Urinary bladder (tissue), 4 donors: Measurements from ENCODE around the gene C2orf15. TPM values are rescaled to one million over a fixed set of nuclear protein-coding genes. Genes with fewer than 3 reads are reported as not detected.
"Not testable (repeated sequence)": the region's sequence is repeated elsewhere in the genome, so short reads cannot be mapped to it uniquely, and the experiment has no call there.

Source experiments
- DNase-seq: peaks from one replicate; pipeline ENCODE4 v3.0.0-alpha.2; 2015; ENCODE audit errors: extremely low spot score
- H3K27ac ChIP-seq: one replicate; pipeline ENCODE4 v1.5.1; 2013; ENCODE audit warnings: low read depth, mild to moderate bottlenecking, moderate library complexity
- H3K36me3 ChIP-seq: one replicate; pipeline ENCODE4 v1.6.1; 2013; ENCODE audit warnings: mild to moderate bottlenecking, moderate library complexity; ENCODE audit not compliant: insufficient read depth
- H3K4me1 ChIP-seq: one replicate; pipeline ENCODE4 v1.6.1; 2013; ENCODE audit warnings: mild to moderate bottlenecking, moderate library complexity; ENCODE audit not compliant: insufficient read depth
- H3K4me3 ChIP-seq: one replicate; pipeline ENCODE4 v1.5.1; 2013; ENCODE audit warnings: low read depth, low read length
- WGBS: extraction: QIAGEN DNeasy Blood & Tissue Kit; methylation state at CpG from one replicate; pipeline ENCODE4 v1.1.7; 2013; 5-methylcytosine and 5-hydroxymethylcytosine counted together
- polyA plus RNA-seq: library from polyadenylated mRNA; stranded (reverse); fragments of 200-250 nt; gene quantifications from one replicate; pipeline ENCODE4 v1.2.3, GENCODE V29; 2013
- total RNA-seq: library from RNA; depleted of rRNA; stranded (reverse); fragments of >200 nt; gene quantifications from one replicate; pipeline ENCODE4 v1.2.3, GENCODE V29; 2014
- donor health status: healthy with polysubstance abuse.
- donor health status: healthy.

The C2orf15 gene, protein sequence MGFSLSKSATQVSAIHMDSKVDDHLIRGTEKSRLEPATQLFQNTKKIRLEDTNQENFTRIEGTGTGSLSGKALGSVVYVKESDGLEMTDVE
- total RNA-seq (1.5 TPM), polyA plus RNA-seq (0.60 TPM)

DNA sequence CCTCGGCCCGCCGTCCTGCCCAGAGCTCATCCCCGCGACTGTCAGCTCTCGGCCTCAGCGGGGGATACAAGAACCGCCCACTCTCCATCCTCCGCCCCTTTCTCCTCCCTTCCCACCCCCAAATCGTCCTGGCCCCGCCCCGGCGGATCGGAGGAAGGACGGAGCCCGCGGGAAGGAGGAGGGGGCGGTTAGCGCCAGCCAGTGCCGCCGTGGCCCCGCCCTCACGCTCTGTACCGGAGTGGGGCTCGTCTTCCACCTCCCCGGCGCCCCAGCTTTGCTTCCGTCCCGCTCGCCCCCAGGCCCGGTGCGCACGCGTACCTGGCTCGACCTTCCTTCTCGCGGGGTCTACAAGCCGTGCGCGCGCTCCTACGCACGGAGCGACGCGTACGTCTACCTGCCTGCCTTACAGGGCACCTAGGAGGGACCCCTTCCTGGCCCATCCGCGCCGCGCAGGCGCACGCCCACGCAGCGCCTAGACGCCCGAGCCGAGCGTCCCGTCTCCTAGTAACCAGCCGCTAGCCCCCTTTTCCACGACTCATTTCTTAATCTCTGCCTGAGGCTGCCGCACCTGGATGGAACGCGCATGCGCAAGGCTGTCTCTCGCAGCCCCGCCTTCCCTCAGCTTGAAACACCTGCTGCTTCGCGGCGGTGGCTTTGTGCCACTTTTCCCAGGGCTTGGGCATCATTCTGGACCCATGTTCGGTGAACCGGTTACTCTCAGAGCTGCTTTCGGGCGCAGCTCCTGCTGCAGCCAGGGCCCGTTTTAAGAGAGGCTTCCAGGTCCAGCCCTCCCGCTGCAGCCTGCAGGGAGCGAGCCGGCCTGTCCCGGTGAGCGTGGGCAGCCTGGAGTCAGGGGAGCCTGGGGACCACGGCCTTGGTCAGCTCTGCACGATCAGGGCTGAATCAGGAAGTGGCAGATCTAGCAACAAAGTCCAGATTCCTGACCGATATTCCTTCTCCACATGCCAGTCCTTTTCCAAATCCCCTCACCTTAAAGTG is at the start of gene C2orf15:
C2orf15 (plus strand) TSS at position 598 of the 999 bp plus-strand sequence. CDS start 8,852 bp downstream, outside the sequence.
- Histone ChIP-seq H3K4me3 (peak within 1 kb of the TSS; percentile 64), H3K4me1 (no peaks in the 10 kb centered on the region), H3K36me3 (no peaks in the 10 kb centered on the region), H3K27ac (peak within 1 kb of the TSS; percentile 63)
- WGBS = under 1% methylated on average over 84 of the region's 84 CpGs
- DNase-seq = peak; percentile 83

DNA sequence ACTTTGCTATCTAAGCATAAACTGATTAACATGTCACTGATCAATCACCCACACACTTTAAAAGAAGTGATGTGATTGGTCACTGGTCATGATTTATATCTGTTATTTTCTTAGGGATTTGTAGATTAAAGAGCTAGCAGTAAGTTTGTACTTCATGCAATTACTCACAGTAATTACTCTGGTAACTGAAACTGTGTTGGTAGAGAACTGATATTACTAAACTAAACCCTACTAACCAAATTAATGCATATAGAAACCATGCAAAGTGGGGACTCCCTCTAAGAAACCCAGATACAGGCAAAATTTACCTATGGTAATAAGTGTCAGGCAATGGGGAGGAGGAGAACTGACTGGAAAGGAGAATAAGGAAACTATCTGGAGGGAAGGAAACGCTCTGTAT is 44.8 kb upstream of the C2orf15 start:
- no peaks in the 10 kb centered on the region for H3K4me1 ChIP-seq
- no peaks in the 10 kb centered on the region for H3K36me3 ChIP-seq
- no peak overlapping the region for H3K4me3 ChIP-seq
- no peak for DNase-seq
- no peak overlapping the region for H3K27ac ChIP-seq
- WGBS = 57% methylated on average over 1 of the region's 1 CpG

DNA sequence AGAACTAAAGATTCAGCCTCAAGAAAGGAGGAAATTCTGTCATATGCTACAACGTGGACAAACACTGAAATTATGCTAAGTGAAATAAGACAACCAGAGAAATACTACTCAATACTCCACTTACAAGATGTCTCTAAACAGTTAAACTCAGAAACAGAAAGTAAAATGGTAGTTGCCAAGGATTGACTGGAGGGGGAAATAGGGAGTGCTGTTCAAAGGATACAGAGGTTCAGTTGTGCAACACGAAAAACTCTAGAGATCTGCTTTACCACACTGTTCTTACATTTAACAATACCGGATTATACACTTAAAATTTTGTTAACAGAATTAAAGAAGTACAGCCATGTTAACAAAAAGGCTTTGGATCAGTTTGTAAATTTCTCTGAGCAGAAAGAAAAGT is 39.8 kb upstream of the C2orf15 start:
- H3K4me1 ChIP-seq = no peaks in the 10 kb centered on the region
- H3K36me3 ChIP-seq = peaks cover 2% of the 10 kb centered on the region
- no peak overlapping the region for H3K27ac ChIP-seq
- 41% methylated on average over 3 of the region's 3 CpGs for WGBS
- no peak overlapping the region for H3K4me3 ChIP-seq
- no peak for DNase-seq

DNA sequence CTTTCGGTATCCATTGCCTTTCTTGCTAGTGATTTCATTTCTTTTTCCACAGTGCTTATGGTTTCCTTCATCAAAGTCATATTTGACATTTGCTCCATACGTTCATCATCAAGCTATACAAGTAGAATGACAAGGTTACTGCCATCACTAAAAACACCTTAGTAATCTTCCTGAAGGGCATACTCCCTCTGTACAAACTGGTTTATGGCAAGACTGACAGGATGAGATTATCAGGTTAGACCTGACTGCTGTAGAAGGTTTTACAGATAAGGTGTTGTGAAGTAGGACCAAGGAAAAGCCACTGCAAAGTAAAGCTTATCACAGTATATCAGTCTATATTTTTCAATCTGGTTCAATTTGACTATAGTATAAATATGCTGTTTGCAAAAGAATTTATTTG is 37.5 kb upstream of the C2orf15 start:
- Histone ChIP-seq H3K36me3 (peaks cover 2% of the 10 kb centered on the region), H3K4me3 (no peak overlapping the region), H3K4me1 (no peaks in the 10 kb centered on the region), H3K27ac (no peak overlapping the region)
- no peak for DNase-seq
- WGBS = 69% methylated on average over 2 of the region's 2 CpGs

DNA sequence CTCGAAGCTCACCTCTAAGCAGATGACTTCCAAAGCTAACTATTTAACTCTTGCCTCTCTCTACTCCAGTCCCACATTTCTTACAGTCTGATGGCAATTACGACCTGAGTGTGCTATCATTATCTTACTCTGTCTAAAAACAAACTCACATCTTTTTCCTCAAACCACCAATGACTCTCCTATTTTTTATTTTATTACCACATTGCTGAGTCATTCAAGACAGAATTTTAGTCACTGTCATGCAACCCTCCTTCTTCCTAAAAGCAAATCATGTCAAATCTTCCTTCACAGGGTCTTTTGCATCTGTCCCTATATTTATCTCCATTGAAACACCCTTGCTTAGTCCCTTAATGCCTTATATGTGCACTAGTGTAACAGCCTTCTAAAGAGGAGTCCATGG is 34.6 kb upstream of the C2orf15 start:
- no peaks in the 10 kb centered on the region for H3K4me1 ChIP-seq
- H3K4me3 ChIP-seq = no peak overlapping the region
- no peak for DNase-seq
- H3K27ac ChIP-seq = no peak overlapping the region
- H3K36me3 ChIP-seq = peaks cover 2% of the 10 kb centered on the region
- WGBS = 39% methylated on average over 2 of the region's 2 CpGs

DNA sequence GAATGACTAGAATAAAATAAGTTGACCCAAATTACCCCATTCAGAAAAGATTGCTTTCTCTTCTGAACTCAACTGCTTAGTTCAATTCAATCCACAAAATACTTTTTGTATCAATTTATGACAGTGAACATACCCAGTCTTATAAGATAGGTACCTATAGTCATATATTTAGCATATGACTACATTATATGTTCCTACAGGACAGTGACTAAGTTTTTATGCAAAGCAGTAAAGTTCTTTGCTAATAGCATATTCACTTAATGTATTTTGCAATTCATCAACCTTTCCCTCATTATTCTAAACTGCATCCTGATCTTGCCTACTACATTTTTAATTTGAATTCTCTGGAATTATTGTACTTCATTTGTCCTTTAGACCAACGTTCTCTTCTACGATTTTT is 30.3 kb upstream of the C2orf15 start:
- H3K4me3 ChIP-seq = no peak overlapping the region

DNA sequence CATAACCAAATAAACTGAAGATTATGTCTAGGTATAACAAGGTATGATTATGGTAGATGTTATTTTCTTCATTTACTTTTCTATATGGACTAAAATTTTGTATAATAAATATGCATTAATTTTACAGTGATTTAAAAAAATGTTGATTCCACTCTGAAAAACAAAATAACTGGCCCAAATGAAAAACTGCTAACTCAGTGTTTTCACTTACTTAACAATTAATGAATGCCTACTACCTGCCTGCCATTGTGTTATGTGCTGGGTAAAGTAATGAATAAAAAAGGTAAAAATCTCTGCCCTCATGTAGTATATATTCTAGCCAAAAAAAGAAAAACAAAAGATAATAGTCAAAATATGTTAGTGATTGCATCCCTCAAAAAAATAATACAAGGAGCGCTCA is 29.6 kb upstream of the C2orf15 start:
- Histone ChIP-seq H3K4me1 (no peaks in the 10 kb centered on the region), H3K27ac (no peak overlapping the region), H3K36me3 (no peaks in the 10 kb centered on the region), H3K4me3 (no peak overlapping the region)
- no peak for DNase-seq
- WGBS = 90% methylated on average over 1 of the region's 1 CpG

More for the DNA sequence above, 30.3 kb upstream of the C2orf15 start:
- no peak for DNase-seq
- Histone ChIP-seq H3K4me1 (no peaks in the 10 kb centered on the region), H3K27ac (no peak overlapping the region), H3K36me3 (no peaks in the 10 kb centered on the region)
- WGBS = 81% methylated on average over 2 of the region's 2 CpGs

DNA sequence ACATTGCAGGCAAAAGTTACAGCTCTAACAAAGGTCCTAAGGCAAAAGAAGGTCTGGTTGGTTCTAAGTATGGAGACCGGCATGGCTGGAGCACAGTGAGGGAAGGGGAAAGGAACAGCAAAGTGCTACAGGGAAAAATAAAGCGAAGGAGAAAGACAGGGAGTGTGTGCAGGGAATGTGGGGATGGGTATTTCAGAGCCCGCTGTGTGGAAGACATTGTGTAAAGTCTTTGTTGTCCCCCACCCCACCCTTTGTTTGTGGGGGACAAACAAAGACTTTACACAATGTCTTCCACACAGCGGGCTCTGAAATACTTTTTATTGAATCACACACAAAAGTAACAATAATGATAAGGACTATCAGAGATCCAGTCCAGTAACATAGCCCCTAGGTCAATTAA is 28.9 kb upstream of the C2orf15 start:
- no peaks in the 10 kb centered on the region for H3K36me3 ChIP-seq
- H3K27ac ChIP-seq = no peak overlapping the region
- WGBS = 85% methylated on average over 4 of the region's 4 CpGs
- no peak overlapping the region for H3K4me3 ChIP-seq
- no peaks in the 10 kb centered on the region for H3K4me1 ChIP-seq
- DNase-seq = no peak

DNA sequence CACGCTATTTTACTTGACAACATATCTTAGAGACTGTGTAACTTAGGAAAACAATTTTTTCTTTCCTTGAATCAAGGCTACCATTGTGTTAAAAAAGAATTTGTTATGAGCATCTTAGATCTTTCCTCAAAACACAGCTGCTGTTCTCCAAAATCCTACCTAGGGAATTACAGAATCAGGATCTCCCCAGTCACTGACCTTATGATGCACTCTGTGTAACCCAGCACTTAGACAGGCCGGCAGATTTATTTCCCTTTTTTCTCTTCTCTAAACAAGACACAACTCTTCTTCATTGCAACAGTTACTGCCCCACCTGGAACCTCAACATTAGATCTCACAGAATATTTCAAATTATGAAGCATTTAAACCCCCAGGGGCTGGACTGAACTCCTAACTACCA is 13.5 kb upstream of the C2orf15 start:
- H3K4me1 ChIP-seq = no peaks in the 10 kb centered on the region
- no peaks in the 10 kb centered on the region for H3K36me3 ChIP-seq
- no peak overlapping the region for H3K4me3 ChIP-seq
- DNase-seq = no peak
- no peak overlapping the region for H3K27ac ChIP-seq
- 84% methylated on average over 2 of the region's 2 CpGs for WGBS

DNA sequence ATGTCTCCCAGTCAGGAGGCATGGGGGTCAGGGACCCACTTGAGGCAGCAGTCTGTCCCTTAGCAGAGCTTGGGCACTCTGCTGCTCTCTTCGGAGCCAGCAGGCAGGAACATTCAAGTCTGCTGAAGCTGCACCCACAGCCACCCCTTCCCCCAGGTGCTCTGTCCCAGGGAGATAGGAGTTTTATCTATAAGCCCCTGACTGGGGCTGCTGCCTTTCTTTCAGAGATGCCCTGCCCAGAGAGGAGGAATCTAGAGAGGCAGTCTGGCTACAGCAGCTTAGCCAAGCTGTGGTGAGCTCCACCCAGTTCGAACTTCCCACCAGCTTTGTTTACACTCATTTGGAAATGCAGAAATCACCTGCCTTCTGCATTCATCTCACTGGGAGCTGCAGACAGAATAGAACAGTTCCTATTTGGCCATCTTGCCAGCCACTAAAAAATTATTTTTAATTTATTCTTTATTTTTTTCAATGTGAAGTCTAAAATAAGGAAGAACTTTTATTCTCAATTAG is 6.4 kb upstream of the C2orf15 start:
- not testable (repeated sequence) for H3K36me3 ChIP-seq, H3K27ac ChIP-seq, H3K4me3 ChIP-seq, H3K4me1 ChIP-seq, DNase-seq
- WGBS = 90% methylated on average over 2 of the region's 2 CpGs

DNA sequence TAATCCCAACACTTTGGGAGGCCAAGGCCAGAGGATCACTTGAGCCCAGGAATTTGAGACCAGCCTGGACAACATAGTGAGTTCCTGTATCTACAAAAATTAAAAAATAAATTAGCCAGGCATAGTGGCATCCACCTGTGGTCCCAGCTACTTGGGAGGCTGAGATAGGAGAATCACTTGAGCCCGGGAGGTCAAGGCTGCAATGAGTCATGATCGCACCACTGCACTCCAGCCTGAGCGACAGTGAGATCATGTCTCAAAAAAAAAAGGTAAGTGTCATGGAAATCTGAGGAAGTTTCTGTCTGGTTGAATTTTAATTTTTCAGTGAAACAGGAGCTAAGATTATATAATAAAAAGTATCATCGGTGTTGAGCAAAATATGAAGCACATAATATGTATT is 2.5 kb upstream of the C2orf15 start:
- DNase-seq = no peak
- no peak overlapping the region for H3K27ac ChIP-seq
- no peak overlapping the region for H3K4me3 ChIP-seq
- no peaks in the 10 kb centered on the region for H3K36me3 ChIP-seq
- WGBS = 98% methylated on average over 4 of the region's 4 CpGs
- no peaks in the 10 kb centered on the region for H3K4me1 ChIP-seq

DNA sequence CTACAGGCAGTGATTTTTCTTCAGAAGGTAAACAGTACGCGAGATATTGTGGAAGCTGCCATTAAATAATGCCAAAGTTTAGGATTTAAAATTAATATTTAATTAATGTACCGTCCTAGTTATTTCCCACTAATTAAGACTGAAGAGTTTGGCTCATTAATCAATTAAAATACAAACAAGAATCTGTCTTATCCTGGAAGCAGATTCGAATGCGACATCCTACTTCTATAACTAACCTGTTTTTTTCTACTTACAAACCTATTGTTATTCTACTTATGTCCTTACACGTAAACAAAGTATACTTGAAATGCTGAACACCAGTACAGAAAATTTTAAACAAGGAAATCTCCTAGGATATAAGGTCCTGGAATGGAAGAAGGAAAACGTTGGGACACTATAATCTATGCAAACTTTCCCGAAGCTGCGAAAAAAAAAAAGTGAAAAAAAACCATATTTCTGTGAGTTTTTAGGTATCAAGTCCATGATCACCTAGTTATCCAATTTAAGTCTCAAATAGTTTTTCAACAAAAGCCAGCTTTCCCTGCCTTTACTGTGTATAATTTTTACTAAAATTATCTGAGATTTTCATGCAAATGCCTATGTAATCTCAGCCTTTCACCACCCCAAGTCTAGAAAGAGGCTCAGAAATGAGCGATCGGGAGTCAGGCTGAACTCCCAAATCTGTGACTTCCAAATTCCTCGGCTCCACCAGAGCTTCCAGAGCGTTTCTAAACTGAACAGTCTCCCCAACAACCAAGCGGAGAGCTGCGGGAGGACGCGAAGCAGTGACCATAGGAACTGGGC is 1.2 kb upstream of the C2orf15 start:
- no peak for DNase-seq
- H3K4me3 ChIP-seq = peak overlapping the region; percentile 64
- H3K36me3 ChIP-seq = no peaks in the 10 kb centered on the region
- H3K4me1 ChIP-seq = no peaks in the 10 kb centered on the region
- WGBS = 25% methylated on average over 17 of the region's 17 CpGs
- peak overlapping the region; percentile 38 for H3K27ac ChIP-seq

DNA sequence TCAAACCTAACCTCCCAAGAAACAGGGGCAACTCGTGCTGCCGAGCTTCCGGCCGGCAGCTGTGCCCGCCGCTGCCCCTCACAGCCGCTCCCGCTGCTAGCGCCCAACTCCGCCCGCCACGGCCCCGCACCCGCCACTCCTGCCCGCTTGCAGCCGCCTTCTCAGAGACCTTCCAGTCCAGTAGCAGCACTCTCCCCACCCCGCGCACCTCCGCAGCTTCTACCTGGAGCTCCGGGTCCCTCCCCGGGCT is 722 bp upstream of the C2orf15 start:
- under 1% methylated on average over 21 of the region's 21 CpGs for WGBS
- no peak for DNase-seq
- no peaks in the 10 kb centered on the region for H3K36me3 ChIP-seq
- no peaks in the 10 kb centered on the region for H3K4me1 ChIP-seq
- peak overlapping the region; percentile 64 for H3K4me3 ChIP-seq
- peak overlapping the region; percentile 38 for H3K27ac ChIP-seq
